GM12873 (cell line): ENCODE results near the gene SELENOM.

ENCODE experiments used
- CTCF ChIP-seq: IDR thresholded peaks from 2 replicates; pipeline ENCODE4 v1.5.1; 2012; ENCODE audit warnings: low read depth, mild to moderate bottlenecking, moderate library complexity, low read length, control low read depth; ENCODE audit not compliant: insufficient read depth; ENCODE audit errors: missing control alignments

SELENOM gene

GRCh38 chr22:31084811-31085492 is 22.4 kb downstream of the SELENOM start:
- TF ChIP-seq CTCF: peak; percentile 88

- no peak for TF ChIP-seq CTCF
These were observed 23.2 kb downstream of the SELENOM start for GRCh38 chr22:31083923-31084810.

GRCh38 chr22:31083377-31083768 is 24.0 kb downstream of the SELENOM start:
- no peak for TF ChIP-seq CTCF

- peak; percentile 62 for TF ChIP-seq CTCF
These were observed 24.6 kb downstream of the SELENOM start for GRCh38 chr22:31082606-31083376.

GRCh38 chr22:31081963-31082605 is 25.3 kb downstream of the SELENOM start:
- TF ChIP-seq CTCF: no peak

- TF ChIP-seq CTCF: no peak
These were observed 26.3 kb downstream of the SELENOM start, which contains the start of gene SMTN for GRCh38 chr22:31080848-31081649. Gene SMTN (plus strand): TSS chr22:31081318. CDS start chr22:31083259, 1,941 bp downstream.
